ENCODE data around the gene BEX4.
A peak's percentile ranks its signal among the peaks of the same experiment; 100 is the strongest.
"Not testable (repeated sequence)": the region's sequence is repeated elsewhere in the genome, so short reads cannot be mapped to it uniquely, and the experiment has no call there.

BEX4 gene, protein sequence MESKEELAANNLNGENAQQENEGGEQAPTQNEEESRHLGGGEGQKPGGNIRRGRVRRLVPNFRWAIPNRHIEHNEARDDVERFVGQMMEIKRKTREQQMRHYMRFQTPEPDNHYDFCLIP

DNA sequence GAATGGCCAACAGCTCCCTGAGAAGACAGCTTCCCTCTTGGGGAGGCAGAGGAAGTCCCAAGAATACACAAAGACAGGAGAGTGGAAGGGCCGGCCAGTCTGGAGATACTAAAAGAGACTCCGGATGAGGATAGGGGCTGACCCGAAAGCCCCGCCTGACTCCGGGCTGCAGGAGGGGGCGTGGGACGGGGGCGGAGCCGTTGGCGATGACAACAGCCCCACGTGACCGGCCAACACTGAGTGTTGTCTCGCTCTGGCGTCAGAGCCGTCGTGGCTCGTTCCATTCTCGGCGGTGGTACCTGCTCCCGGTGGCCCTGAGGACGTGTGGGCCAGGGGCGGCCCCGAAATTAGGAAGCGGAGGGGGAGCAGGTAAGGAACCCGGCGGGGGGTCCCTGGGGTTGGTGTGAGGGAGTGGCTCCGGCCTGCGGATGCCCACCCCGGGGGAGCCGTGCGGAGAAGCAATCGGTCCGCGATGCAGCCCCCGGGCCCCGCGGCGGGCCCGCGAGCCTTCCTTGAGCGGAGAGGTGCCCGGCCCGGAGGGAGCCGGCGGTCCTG is at the start of gene BEX4:
TSS of gene BEX4 (plus strand) at position 239 of the 555 bp plus-strand sequence. CDS start 1,046 bp downstream, outside the sequence.
- peak; percentile 75 for DNase-seq

DNA sequence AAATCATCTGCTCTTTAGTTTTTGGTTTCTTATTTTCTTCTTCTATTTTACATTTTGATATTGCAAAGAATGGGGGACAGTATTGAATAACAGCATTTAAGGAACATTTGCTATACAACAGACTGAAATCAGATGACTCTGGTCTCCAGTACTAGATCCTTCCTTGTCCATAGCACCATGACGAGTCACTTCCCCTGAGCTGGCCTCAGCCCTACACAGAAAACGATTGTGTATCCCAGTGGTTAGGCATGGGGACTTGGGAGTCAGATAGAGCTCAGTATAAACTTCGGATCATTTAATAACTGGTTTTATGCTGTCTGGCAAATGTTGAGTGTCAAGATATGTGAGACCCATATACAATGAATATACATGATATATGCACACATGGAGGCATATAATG is 44.7 kb upstream of the BEX4 start:
- DNase-seq, result peak; percentile 39

DNA sequence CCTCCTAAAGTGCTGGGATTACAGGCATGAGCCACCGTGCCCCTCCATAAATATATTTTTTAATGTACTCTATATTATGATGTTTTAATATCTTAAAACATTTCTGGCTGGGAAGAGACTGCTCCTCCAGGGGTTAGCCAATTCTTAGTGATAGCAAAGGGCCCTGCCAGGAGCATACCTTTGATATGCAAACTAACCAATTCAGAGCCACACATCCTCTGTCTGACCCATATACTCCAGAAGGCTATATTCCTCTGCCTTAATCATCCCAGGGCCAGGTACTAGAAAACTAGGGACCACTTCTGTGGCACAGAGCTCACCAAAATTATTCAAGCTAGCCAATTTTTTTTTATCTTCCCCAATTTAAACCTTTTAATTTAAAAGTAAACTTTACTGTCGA is 43.6 kb upstream of the BEX4 start:
- no peak for DNase-seq

DNA sequence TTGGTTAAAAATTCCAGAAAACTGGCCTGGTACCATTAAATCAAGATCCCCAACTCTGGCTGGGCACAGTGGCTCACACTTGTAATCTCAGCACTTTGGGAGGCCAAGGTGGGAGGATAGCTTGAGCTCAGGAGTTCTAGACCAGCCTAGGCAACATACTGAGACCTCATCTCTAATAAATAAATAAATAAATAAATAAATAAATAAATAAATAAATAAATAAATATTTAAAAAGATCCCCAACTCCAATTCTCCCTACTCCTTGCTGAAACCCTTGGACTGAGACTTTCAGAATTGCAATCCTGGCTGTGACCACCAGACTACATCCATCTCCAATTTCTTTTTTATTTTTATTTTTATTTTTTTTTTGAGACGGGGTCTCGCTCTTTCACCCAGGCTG is 39.7 kb upstream of the BEX4 start:
- DNase-seq, result not testable (repeated sequence)

DNA sequence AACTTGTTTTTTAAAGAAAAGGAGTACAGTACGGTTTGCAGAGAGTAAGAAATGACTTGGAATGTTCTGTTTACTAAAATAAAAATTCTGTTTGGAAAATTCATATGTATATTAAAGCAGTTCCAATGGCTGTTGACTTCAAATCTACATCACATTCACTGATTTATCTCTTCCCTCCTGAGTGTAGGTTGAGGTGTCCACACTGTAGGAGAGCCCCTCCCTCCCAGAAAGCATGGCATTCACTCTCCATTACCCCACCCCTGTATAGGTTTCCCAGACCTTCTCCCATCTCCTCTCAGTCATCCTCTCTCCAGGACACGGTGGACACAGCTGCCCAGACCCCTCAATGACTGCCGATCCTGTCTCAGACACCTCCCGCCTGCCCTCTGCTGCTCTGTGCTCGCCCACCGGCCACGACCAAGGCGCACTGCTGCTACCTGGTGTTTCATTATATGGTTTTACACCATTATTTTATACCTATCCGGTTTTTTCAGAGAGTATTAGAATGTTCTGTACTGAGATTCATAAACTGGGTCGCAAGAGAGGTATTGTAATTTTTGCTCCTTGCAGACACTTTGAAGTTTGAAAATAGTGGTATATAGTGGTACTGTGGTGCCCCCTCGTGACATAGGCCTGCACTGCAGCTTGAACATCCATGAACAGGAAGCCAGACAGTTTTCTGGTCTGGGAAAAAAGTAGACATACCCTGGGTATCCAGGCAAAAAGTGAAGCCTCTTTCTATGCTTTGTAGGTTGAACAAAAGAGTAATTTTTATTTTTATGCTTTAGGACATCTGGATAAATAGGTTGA is 38.8 kb upstream of the BEX4 start:
- peak; percentile 42 for DNase-seq

DNA sequence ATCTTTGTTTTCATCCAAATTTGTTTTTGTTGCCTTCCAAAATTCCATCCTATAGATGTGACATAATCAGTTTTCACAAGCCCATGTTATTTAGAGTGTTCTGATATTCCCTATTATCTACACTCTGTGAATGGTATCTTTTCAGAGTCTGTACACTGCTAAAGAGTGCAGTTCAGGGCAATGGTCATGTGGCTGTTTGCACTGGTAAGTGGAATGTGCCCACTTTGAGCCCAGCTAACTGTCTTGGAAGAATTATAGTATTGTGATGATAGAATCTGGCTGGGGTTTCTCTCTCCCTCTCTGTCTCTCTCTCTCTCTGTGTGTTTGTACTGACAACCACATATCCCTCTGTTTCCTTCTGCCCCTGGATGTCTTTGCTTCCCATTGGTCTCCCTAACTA is 37.4 kb upstream of the BEX4 start:
- no peak for DNase-seq

DNA sequence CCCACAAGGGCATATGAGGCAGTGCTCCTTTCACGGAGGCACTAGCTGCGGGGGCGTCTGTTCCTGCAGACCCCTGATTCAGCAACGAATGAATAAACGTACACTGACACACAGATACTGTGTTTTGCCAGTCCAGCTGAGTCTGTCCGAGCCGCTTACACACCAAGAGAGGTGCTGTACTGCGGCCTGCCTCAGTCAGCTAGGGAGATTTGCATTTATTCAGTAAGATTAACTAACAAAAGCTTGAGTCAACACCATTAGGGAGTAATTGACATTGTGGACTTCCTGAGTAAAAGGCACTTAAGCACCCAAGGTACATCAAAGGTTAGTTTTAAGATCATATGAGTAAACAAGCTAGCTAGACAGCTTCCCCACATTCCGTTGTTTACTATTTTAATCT is 31.0 kb upstream of the BEX4 start:
- no peak for DNase-seq

DNA sequence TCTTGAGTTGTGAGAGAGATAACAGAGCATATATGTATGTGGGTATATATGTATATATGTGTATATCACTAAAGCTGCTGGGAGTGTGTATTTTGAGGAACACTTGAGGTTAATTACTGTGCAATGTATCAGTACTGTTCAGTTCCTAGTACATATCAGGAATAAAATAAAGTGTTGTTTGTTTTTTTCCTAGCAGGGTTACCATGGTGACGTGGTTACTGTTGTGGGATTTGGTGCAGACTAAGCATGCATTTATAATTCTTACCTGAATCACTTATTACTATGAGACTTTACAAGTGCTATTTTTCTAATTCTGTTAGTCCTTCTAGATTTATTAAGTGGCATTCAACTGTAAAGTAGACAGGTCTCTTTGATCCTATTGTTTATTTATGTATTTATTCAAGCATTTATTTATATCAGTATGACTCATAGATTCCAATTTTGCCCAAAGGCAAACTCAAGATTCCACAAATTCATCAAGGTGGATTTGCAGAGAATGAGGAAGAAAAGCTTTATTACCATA is 26.9 kb upstream of the BEX4 start:
- no peak for DNase-seq

DNA sequence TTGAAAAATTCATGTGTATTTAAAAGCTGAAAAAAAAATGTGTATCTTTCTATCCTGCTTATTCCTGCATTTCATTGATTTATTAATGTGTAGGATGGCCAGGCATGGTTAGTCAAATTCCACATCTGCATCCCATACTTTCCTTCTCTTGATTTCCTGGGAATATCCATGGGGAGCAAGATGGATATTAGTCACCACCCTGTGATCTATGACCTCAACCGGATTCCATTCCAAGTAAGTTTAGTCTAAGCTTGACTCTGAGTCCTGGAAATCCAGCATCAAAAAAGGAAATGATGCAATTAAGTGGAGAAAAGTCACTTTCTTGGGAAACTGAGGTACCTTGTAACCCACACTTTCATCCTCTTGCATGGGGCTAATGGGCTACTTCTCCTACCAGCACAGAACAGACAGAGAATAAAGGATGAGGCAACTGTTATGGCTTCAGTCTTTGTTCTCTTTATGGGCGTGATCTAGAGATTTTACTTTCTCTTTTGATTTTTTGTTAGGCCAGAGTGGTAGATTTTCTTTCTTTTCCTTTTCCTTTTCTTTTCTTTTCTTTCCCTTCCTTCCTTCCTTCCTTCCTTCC is 17.1 kb upstream of the BEX4 start:
- DNase-seq, result peak; percentile 91

DNA sequence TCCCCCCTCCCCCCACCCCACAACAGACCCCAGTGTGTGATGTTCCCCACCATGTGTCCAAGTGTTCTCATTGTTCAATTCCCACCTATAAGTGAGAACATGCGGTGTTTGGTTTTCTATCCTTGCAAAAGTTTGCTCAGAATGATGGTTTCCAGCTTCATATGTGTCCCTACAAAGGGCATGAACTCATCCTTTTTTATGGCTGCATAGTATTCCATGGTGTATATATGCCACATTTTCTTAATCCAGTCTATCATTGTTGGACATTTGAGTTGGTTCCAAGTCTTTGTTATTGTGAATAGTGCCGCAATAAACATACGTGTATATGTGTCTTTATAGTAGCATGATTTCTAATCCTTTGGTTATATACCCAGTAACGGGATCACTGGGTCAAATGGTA is 16.2 kb upstream of the BEX4 start:
- not testable (repeated sequence) for DNase-seq

DNA sequence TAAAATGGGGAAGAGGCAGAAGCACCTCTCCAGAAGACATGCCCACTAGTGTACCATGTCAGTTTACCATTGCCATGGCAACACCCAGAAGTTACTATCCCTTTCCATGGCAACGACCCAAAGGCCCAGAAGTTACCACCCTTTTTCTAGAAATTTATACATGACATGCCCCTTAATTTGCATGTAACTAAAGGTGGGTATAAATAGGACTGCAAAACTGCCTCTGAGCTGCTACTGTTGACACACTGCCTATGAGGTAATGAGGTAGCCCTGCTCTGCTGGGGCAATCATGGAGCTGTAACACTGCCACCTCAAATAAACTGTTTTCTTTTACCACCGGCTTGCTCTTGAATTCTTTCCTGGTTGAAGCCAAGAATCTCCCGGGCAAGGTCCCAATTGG is 13.9 kb upstream of the BEX4 start:
- DNase-seq, result no peak

DNA sequence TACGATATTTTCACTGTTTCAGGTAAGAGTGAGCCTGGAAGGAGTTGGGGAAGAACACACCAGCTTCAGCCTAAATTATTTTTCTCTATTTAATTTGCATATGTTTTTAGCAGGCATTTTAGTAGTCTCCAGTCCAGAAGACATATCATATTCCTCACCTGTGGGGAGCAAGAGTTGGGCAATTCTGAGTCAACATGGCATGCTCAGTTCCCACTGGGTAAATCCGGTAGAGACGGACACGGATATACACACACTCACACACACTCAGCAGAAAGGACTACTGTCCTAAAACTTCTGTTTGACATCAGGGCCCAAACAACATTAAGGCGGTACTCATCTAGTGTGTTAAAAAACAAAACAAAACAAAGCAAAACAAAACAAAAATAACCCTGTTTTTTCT is 4.9 kb upstream of the BEX4 start:
- no peak for DNase-seq

DNA sequence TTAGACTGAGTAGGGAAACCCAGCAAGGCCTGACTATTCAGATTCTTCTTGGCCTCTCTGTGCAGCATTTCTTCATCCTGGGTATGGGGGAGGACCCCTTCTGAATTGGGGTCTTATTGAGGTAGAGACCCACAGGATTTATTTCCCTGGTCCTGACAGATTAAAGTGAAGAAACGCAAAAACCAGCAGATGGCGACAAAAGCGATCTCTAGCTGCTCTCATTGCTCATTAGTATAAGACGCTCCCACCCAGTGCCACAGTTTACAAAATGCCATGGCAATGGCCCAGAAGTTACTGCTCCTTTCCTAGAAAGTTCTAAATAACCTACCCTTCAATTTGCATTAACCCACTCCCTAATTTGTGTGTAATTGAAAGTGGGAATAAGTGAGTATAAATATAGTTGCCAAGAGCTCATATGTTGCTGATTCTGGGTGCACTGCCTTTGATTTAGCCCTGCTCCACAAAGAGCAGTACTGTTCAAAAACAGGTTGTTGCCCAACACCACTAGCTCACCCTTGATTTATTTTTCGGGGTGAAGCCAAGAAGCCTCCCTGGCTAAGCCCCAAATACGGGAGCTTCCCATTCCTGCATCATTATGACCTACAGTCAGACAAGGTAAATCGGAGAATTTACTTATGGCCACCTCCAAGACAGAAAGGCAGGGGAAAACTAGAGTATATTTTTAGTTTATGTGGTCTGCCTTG is 3.7 kb upstream of the BEX4 start:
- DNase-seq, result peak; percentile 44

DNA sequence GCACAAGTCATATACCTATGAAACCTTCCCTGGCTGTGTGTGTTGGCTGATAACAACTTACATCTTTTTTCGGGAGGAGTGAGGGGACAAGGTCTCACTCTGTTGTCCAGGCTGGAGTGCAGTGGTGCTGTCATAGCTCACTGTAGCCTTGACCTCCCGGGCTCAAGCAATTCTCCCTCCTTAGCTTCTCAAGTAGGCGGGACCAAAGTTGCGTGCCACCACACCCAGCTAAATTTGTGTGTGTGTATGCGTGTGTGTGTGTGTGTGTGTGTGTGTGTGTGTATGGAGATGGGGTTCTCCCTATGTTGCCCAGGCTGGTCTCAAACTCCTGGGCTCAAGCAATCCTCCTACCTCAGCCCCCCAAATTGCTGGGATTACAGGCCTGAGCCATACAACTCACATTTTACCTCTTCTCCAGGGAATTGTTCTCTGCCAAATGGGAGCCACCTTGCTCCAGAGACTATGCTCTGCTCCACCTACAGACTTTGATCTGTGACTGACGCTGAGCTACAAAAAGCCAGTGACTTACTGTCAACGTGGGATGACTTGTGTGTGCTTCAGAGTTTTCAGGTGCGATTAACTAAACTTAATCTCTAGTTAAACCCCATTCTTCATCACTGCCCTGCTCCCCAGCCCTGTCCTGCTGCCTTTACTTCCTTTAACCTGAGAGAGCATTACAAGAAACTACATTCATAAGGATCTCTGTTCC is 2.0 kb upstream of the BEX4 start:
- DNase-seq, result no peak

DNA sequence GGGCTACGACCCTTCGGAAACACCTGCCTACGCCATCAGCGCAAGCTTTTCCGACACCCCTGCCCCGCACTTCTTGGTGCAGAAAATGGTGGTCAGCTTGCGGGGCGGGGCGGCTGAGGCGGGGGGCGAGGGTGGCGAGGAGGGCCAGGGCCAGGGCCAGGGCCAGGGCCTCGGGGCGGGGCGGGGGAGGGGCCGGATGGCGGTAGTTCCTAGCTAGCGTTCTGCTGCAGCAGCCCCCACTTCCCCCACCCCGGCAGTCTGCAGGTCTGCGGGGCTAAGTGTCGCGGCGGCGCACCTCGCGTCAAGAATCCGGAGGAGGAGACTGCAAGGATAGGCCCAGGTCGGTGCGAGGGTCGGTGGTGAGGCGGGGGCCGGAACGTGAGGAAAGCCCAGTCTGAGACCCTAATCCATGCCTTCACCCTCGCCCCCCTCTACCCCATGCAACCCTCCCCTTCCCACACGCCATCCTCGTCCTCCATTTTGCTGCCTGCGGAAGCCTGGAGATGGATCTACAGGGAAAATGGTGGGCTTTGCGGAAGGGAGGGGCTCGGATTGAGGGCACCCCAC is 600 bp downstream of the BEX4 start:
- peak; percentile 14 for DNase-seq

DNA sequence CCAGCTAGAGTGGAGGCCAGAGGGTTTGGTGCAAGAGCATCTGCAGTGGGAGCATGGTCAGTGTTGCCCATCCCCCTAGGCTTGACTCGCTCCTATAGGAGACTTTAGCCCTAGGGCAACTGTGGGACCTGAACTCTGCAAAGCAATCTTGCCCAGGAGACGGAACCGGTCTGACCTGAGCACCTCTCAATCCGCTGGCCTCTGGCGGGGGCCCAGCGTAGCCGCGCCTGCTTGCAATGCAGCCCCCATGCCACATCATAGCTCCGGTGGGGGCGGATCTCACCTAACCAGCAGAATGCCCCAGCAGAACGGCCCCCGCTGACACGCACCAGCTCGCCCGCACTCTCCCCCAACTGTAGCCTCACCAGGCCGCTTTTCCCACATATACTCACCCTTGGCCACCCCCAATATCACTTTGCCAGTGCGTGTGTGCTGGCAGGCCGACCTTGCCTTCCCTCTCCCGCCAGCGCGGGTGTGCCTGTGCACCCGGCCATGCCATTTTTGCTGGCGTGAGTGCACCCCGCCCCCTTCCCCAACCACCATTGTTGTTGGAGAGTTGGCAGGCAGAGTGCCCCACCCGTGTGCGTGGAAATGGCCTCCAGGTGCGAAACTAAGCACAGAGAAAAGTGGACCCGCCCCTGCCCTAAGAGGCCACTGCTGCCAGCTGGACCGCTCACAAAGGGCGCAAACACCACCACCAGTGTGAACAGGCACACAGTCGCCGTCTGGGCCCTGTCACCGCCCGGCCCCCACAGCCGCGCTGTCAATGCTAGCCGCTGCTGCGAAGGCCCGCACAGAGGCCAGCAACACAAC is 5.8 kb downstream of the BEX4 start:
- no peak for DNase-seq

DNA sequence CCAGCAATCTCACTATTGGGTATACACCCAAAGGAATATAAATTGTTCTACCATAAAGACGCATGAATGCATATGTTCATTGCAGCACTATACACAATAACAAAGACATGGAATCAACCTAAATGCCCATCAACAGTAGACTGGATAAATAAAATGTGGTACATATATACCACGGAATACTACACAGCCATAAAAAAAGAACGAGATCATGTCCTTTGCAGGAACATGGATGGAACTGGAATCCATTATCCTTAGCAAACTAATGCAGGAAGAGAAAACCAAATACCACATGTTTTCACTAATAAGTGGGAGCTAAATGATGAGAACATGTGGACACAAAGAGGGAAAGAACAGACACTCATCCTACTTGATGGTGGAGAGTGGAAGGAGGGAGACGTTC is 11.0 kb downstream of the BEX4 start:
- not testable (repeated sequence) for DNase-seq

DNA sequence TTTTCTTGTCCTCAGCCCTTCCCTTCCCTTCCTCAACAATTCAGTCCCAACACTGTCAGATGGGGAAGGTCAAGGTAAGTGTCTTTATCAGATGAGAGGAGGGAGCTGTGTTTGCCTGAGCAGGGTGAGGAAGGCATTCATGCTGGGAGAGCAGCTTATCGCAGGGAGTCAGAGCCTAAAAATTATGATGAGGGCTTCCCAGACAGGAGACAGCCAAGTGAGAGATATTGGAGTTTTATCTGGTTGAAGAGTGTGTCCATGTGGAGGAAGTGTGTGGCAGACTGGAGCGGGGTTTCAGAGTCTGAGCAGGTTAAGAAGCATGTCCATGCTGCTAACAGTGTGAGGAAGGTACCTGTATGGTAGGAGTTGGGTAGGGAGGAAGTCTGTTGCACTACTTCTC is 18.4 kb downstream of the BEX4 start:
- DNase-seq, result no peak

DNA sequence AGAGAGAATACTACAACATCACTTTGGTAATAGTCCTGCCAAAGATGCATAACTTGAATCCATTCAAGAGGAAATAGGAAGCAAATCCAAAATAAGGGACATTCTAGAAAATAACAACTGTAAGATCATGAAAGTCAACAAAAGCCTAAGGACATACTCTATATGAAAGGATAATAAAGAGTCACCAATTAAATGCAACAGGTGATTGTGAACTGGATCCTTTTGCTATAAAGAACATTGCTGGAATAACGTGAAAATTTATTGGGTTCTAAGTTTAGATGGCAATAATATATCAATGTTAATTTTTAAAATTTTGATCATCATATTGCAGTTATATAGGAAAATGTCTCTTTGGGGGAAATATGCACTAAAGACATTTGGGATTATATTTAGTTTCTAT is 20.0 kb downstream of the BEX4 start:
- DNase-seq, result no peak

DNA sequence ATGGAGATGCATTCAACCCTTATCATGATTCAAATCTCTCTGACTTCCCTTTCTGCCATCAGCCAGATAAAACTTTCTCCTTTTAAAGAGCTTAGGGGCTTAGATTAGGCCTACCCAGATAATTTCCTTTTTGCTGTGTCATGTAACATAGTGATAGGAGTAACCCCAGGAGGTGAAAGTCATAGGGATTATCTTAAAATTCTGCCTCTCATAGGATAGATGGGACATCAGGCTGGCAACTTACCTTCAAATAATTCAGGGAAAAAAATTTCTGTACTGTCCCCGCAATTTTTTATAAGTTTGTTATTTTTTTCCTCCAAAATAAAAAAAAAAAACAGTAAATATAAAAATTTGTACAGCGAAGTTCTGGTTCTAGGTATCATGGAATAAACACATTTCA is 20.7 kb downstream of the BEX4 start:
- not testable (repeated sequence) for DNase-seq

DNA sequence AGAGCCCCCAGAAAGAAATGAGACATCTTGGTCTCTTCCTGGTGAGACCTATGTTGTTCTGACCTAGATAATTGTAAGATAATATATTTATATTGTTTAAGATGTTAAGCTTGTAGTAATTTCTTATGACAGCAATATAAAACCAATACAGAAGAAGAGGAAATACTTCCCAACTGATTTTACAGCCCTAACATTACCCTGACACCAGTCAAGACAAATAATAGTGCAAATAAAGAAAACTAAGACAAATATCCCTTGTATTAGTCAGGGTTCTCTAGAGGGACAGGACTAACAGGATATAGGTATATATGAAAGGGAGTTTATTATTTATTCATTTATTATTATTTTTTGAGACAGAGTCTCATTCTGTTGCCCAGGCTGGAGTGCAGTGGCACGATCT is 21.4 kb downstream of the BEX4 start:
- DNase-seq, result no peak

Data from fibroblast of upper back skin (primary cell).